ENCODE measurements around the gene TNFAIP1. TPM values are rescaled to one million over a fixed set of nuclear protein-coding genes. Genes with fewer than 3 reads are reported as not detected.
"Not testable (repeated sequence)": the region's sequence is repeated elsewhere in the genome, so short reads cannot be mapped to it uniquely, and the experiment has no call there.

TNFAIP1 gene
- total and polyA plus RNA-seq, 9 donors = 21.7 to 37.3 (median 33.1) TPM

GRCh38 chr17:28334171-28334570 lies 1.4 kb upstream of the TNFAIP1 start:
- Histone ChIP-seq H3K9me3 (replicated peaks; ENCODE audit: control insufficient read depth, low read depth, low read length) (no peaks in the 10 kb centered on the region), H3K27me3 (ENCODE audit: control insufficient read depth, insufficient read depth, low read length) (no peaks in the 10 kb centered on the region), H3K4me3 (ENCODE audit: low read length) (peak overlapping the region; percentile 90), H3K27ac (ENCODE audit: low read length) (peak overlapping the region; percentile 93), H3K4me1 (ENCODE audit: control insufficient read depth, insufficient read depth, low read length) (peaks cover 33% of the 10 kb centered on the region), H3K36me3 (ENCODE audit: control insufficient read depth, insufficient read depth, low read length) (peaks cover 42% of the 10 kb centered on the region)
- DNase-seq = peak; percentile 49
- 38% methylated on average over 4 of the region's 6 CpGs for WGBS (ENCODE audit: insufficient coverage)

- peaks cover 33% of the 10 kb centered on the region for H3K4me1 ChIP-seq (ENCODE audit: control insufficient read depth, insufficient read depth, low read length)
- H3K9me3 ChIP-seq (replicated peaks; ENCODE audit: control insufficient read depth, low read depth, low read length) = no peaks in the 10 kb centered on the region
- H3K27me3 ChIP-seq (ENCODE audit: control insufficient read depth, insufficient read depth, low read length) = no peaks in the 10 kb centered on the region
Observed at GRCh38 chr17:28334666-28335200, 828 bp upstream of the TNFAIP1 start.

DNA sequence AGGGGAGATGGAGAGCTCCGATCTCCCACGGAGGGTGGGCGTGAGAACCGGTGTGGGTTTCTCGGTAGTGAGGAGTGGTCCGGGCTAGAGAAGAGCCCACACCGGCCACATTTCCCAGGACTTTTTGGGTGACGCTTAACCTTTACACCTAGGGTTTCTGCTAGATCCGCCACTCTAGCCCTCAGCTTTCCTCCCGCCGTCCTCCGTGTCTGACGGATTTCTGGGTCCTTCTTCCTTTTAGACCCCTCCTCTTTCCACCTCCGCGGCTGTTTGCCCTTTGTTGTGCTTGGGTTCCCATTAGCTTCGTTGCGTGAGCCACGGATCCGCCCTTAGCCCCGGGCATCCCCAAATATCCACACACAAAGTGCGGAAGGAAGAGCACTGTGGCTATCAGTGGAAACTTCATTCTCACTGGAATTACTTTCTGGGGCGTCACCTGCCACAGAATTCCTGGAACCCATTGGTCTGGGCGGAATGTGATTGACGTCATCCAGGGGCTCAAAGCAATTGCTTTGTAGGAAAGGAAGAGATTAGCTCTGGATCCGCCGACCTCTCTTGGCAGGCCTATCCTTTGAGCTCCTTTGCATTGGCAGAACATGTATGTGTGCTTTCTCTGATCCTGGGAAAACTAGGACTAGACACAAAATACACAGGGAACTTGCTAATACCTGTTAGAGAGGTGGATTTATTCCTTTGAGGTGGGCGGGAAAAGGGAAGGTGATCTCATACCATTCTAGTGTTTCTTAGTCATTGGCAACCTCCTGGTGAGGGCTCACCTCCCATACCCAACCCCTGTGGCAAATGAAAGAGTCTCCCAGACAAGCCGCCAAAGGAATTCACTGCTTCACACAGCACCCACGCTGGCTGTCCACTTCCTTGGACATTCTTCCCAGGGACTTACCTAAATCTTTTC lies 654 bp downstream of the TNFAIP1 start:
- WGBS (ENCODE audit: insufficient coverage) = 2% methylated on average over 21 of the region's 29 CpGs
- H3K4me1 ChIP-seq (ENCODE audit: control insufficient read depth, insufficient read depth, low read length) = peaks cover 33% of the 10 kb centered on the region

More at GRCh38 chr17:28334666-28335200, 828 bp upstream of the TNFAIP1 start:
- WGBS (ENCODE audit: insufficient coverage) = 11% methylated on average over 18 of the region's 18 CpGs
- Histone ChIP-seq H3K36me3 (ENCODE audit: control insufficient read depth, insufficient read depth, low read length) (peaks cover 37% of the 10 kb centered on the region), H3K27ac (ENCODE audit: low read length) (peak overlapping the region; percentile 93), H3K4me3 (ENCODE audit: low read length) (peak overlapping the region; percentile 90)
- DNase-seq = peak; percentile 33

GRCh38 chr17:28338056-28338768 lies 2.7 kb downstream of the TNFAIP1 start:
- WGBS (ENCODE audit: insufficient coverage) = 47% methylated on average over 2 of the region's 5 CpGs
- Histone ChIP-seq H3K9me3 (replicated peaks; ENCODE audit: control insufficient read depth, low read depth, low read length) (no peaks in the 10 kb centered on the region), H3K36me3 (ENCODE audit: control insufficient read depth, insufficient read depth, low read length) (peaks cover 37% of the 10 kb centered on the region), H3K27ac (ENCODE audit: low read length) (peak overlapping the region; percentile 97), H3K4me1 (ENCODE audit: control insufficient read depth, insufficient read depth, low read length) (peaks cover 31% of the 10 kb centered on the region), H3K4me3 (ENCODE audit: low read length) (no peak overlapping the region), H3K27me3 (ENCODE audit: control insufficient read depth, insufficient read depth, low read length) (no peaks in the 10 kb centered on the region)
- peak; percentile 52 for DNase-seq

More for the DNA sequence above, 654 bp downstream of the TNFAIP1 start:
- peaks cover 35% of the 10 kb centered on the region for H3K36me3 ChIP-seq (ENCODE audit: control insufficient read depth, insufficient read depth, low read length)
- H3K27me3 ChIP-seq (ENCODE audit: control insufficient read depth, insufficient read depth, low read length) = no peaks in the 10 kb centered on the region
- peak overlapping the region; percentile 97 for H3K27ac ChIP-seq (ENCODE audit: low read length)
- peak; percentile 88 for DNase-seq
- H3K9me3 ChIP-seq (replicated peaks; ENCODE audit: control insufficient read depth, low read depth, low read length) = no peaks in the 10 kb centered on the region
- H3K4me3 ChIP-seq (ENCODE audit: low read length) = peak overlapping the region; percentile 90

DNA sequence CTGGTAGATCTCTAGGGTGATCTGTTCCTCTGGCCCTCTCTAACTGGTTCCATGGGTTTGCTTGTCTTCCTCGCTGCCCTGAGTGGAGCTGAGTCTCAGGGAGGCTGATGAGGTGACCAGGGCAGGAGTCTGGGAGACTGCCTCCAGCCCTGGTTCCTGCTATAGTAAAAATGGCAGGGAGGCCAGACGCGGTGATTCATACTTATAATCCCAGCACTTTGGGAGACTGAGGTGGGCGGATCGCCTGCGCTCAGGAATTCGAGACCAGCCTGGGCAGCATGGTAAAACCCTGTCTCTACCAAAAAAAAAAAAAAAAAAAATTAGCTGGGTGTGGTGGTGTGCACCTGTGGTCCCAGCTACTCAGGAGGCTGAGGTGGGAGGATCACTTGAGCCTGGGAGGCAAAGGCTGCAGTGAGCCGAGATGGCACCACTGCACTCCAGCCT lies 3.2 kb downstream of the TNFAIP1 start:
- Histone ChIP-seq H3K4me1 (ENCODE audit: control insufficient read depth, insufficient read depth, low read length) (peaks cover 30% of the 10 kb centered on the region), H3K27ac (ENCODE audit: low read length) (peak overlapping the region; percentile 52), H3K36me3 (ENCODE audit: control insufficient read depth, insufficient read depth, low read length) (peaks cover 40% of the 10 kb centered on the region)
- not testable (repeated sequence) for H3K9me3 ChIP-seq (replicated peaks; ENCODE audit: control insufficient read depth, low read depth, low read length); H3K27me3 ChIP-seq (ENCODE audit: control insufficient read depth, insufficient read depth, low read length); DNase-seq; H3K4me3 ChIP-seq (ENCODE audit: low read length)
- WGBS (ENCODE audit: insufficient coverage) = 100% methylated on average over 1 of the region's 8 CpGs

- Histone ChIP-seq H3K36me3 (ENCODE audit: control insufficient read depth, insufficient read depth, low read length) (peaks cover 47% of the 10 kb centered on the region), H3K27me3 (ENCODE audit: control insufficient read depth, insufficient read depth, low read length) (no peaks in the 10 kb centered on the region), H3K4me3 (ENCODE audit: low read length) (no peak overlapping the region), H3K4me1 (ENCODE audit: control insufficient read depth, insufficient read depth, low read length) (peaks cover 24% of the 10 kb centered on the region), H3K9me3 (replicated peaks; ENCODE audit: control insufficient read depth, low read depth, low read length) (no peaks in the 10 kb centered on the region), H3K27ac (ENCODE audit: low read length) (no peak overlapping the region)
- WGBS (ENCODE audit: insufficient coverage) = 94% methylated on average over 12 of the region's 15 CpGs
- DNase-seq = no peak
Observed at GRCh38 chr17:28339431-28339830, 3.9 kb downstream of the TNFAIP1 start.

GRCh38 chr17:28340374-28340773 lies 4.8 kb downstream of the TNFAIP1 start:
- Histone ChIP-seq H3K4me1 (ENCODE audit: control insufficient read depth, insufficient read depth, low read length) (peaks cover 20% of the 10 kb centered on the region), H3K36me3 (ENCODE audit: control insufficient read depth, insufficient read depth, low read length) (peaks cover 56% of the 10 kb centered on the region), H3K9me3 (replicated peaks; ENCODE audit: control insufficient read depth, low read depth, low read length) (no peaks in the 10 kb centered on the region), H3K27ac (ENCODE audit: low read length) (no peak overlapping the region), H3K27me3 (ENCODE audit: control insufficient read depth, insufficient read depth, low read length) (no peaks in the 10 kb centered on the region), H3K4me3 (ENCODE audit: low read length) (no peak overlapping the region)
- WGBS (ENCODE audit: insufficient coverage) = 100% methylated on average over 4 of the region's 6 CpGs
- no peak for DNase-seq

DNA sequence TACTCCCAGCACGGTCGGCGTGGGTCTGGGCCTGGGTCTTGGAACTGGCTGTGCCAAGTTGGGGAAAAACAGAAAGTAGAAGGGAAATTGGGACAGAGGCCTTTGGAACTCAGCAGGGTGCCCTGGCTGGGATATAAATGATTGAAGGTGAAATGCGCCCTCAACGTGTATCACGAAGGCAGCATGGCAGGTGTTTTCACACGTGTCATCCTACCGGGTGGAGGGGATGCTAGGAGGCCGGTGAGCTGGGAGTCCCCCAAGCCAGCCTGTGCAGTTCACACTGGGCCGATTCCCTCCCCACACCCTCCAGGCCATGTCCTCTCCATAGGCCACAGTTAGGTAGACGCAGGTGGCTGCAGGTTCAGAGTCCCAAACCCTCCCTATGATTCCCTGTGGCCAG lies 6.0 kb downstream of the TNFAIP1 start:
- Histone ChIP-seq H3K36me3 (ENCODE audit: control insufficient read depth, insufficient read depth, low read length) (peaks cover 67% of the 10 kb centered on the region), H3K27ac (ENCODE audit: low read length) (no peak overlapping the region), H3K4me1 (ENCODE audit: control insufficient read depth, insufficient read depth, low read length) (peaks cover 17% of the 10 kb centered on the region), H3K4me3 (ENCODE audit: low read length) (no peak overlapping the region), H3K9me3 (replicated peaks; ENCODE audit: control insufficient read depth, low read depth, low read length) (no peaks in the 10 kb centered on the region), H3K27me3 (ENCODE audit: control insufficient read depth, insufficient read depth, low read length) (no peaks in the 10 kb centered on the region)
- 100% methylated on average over 8 of the region's 11 CpGs for WGBS (ENCODE audit: insufficient coverage)
- DNase-seq = no peak

- Histone ChIP-seq H3K27me3 (ENCODE audit: control insufficient read depth, insufficient read depth, low read length) (no peaks in the 10 kb centered on the region), H3K4me3 (ENCODE audit: low read length) (no peak overlapping the region), H3K27ac (ENCODE audit: low read length) (no peak overlapping the region), H3K9me3 (replicated peaks; ENCODE audit: control insufficient read depth, low read depth, low read length) (no peaks in the 10 kb centered on the region), H3K36me3 (ENCODE audit: control insufficient read depth, insufficient read depth, low read length) (peaks cover 74% of the 10 kb centered on the region), H3K4me1 (ENCODE audit: control insufficient read depth, insufficient read depth, low read length) (peaks cover 9% of the 10 kb centered on the region)
- no peak for DNase-seq
- 88% methylated on average over 14 of the region's 14 CpGs for WGBS (ENCODE audit: insufficient coverage)
Observed at GRCh38 chr17:28342313-28342712, 6.8 kb downstream of the TNFAIP1 start.

- Histone ChIP-seq H3K27me3 (ENCODE audit: control insufficient read depth, insufficient read depth, low read length) (no peaks in the 10 kb centered on the region), H3K36me3 (ENCODE audit: control insufficient read depth, insufficient read depth, low read length) (peaks cover 84% of the 10 kb centered on the region), H3K9me3 (replicated peaks; ENCODE audit: control insufficient read depth, low read depth, low read length) (no peaks in the 10 kb centered on the region), H3K4me1 (ENCODE audit: control insufficient read depth, insufficient read depth, low read length) (peaks cover 2% of the 10 kb centered on the region), H3K27ac (ENCODE audit: low read length) (no peak overlapping the region), H3K4me3 (ENCODE audit: low read length) (no peak overlapping the region)
- WGBS (ENCODE audit: insufficient coverage) = 81% methylated on average over 9 of the region's 10 CpGs
- DNase-seq = no peak
Observed at GRCh38 chr17:28343491-28343932, 8.0 kb downstream of the TNFAIP1 start.
